CD4-positive, alpha-beta memory T cell (primary cell): Measurements from ENCODE around the gene LFNG. TPM values are rescaled to one million over a fixed set of nuclear protein-coding genes. Genes with fewer than 3 reads are reported as not detected.
A peak's percentile ranks its signal among the peaks of the same experiment; 100 is the strongest.

Experiments used
- CTCF ChIA-PET: fragments of 350-600 bp; sonication (Branson Sonifier 250); formaldehyde crosslinking; loops from one replicate; lab custom pipeline; 2021; ENCODE audit warnings: inconsistent platforms; ENCODE audit not compliant: partially characterized antibody; lab: Charles Lee
- POLR2A ChIA-PET: fragments of 350-600 bp; sonication (Branson Sonifier 250); formaldehyde crosslinking; loops from one replicate; lab custom pipeline; 2021; ENCODE audit not compliant: partially characterized antibody; lab: Charles Lee
- DNase-seq, 5 donors: peaks; one replicate each; pipeline versions ENCODE4 v3.0.0 to v3.0.0-alpha.2; 2020 to 2022; ENCODE audit warnings: mixed read lengths in 1 of 5
- H3K27ac ChIP-seq: one replicate; pipeline ENCODE4 v1.7.0; 2013; ENCODE audit warnings: low read depth, low read length
- H3K27me3 ChIP-seq: 2 replicates; pipeline ENCODE4 v1.7.0; 2013; ENCODE audit warnings: mild to moderate bottlenecking, low read length, moderate library complexity; ENCODE audit not compliant: insufficient read depth
- H3K36me3 ChIP-seq: 2 replicates; pipeline ENCODE4 v1.7.0; 2013; ENCODE audit warnings: mild to moderate bottlenecking, low read length, moderate library complexity; ENCODE audit not compliant: insufficient read depth
- H3K4me1 ChIP-seq: 2 replicates; pipeline ENCODE4 v1.7.0; 2013; ENCODE audit warnings: mild to moderate bottlenecking, low read length, moderate library complexity; ENCODE audit not compliant: insufficient read depth
- H3K4me3 ChIP-seq, 2 donors: one replicate each; pipeline ENCODE4 v1.7.0; 2013; ENCODE audit warnings: low read length in 2 of 2, mild to moderate bottlenecking in 1 of 2
- H3K9me3 ChIP-seq, 2 donors: one replicate each; pipeline ENCODE4 v1.7.0; 2013; ENCODE audit warnings: low read length in 2 of 2, control low read depth in 1 of 2; ENCODE audit not compliant: control insufficient read depth in 1 of 2
- H3K27ac Mint-ChIP-seq, 7 donors: one replicate each; pipeline ENCODE4 v1.8.0; 2020 to 2021; ENCODE audit warnings: mixed read lengths in 7 of 7, mild to moderate bottlenecking in 6 of 7, inconsistent platforms in 3 of 7, moderate library complexity in 3 of 7
- H3K27me3 Mint-ChIP-seq, 2 donors: one replicate each; pipeline ENCODE4 v1.8.0; 2020 to 2021; ENCODE audit warnings: mixed read lengths in 2 of 2
- H3K36me3 Mint-ChIP-seq, 2 donors: one replicate each; pipeline ENCODE4 v1.8.0; 2020 to 2021; ENCODE audit warnings: mixed read lengths in 2 of 2, inconsistent platforms in 1 of 2, mild to moderate bottlenecking in 1 of 2
- H3K4me1 Mint-ChIP-seq, 4 donors: one replicate each; pipeline ENCODE4 v1.8.0; 2020 to 2021; ENCODE audit warnings: mixed read lengths in 4 of 4, mild to moderate bottlenecking in 1 of 4
- H3K4me3 Mint-ChIP-seq, 8 donors: one replicate each; pipeline ENCODE4 v1.8.0; 2020 to 2021; ENCODE audit warnings: mixed read lengths in 8 of 8, mild to moderate bottlenecking in 7 of 8, moderate library complexity in 6 of 8, inconsistent platforms in 3 of 8
- H3K9me3 Mint-ChIP-seq, 8 donors: one replicate each; pipeline ENCODE4 v1.8.0; 2020 to 2021; ENCODE audit warnings: mixed read lengths in 8 of 8, mild to moderate bottlenecking in 5 of 8, inconsistent platforms in 3 of 8, moderate library complexity in 1 of 8
- intact Hi-C: fragments of 100-400 bp; cut with micrococcal nuclease; formaldehyde crosslinking; loops from one replicate; pipeline ENCODE4 v1.15.1; 2023
- polyA plus RNA-seq, 2 donors: library from polyadenylated mRNA; unstranded; fragments of 300-500 nt; fragmentation: Illumina TruSeq; gene quantifications; one replicate each; pipeline ENCODE4 v1.2.3, GENCODE V29; 2021
- total RNA-seq, 2 experiments: library from RNA; stranded (reverse); gene quantifications; one replicate each; pipeline ENCODE4 v1.2.3, GENCODE V29; 2021

The LFNG gene
- total and polyA plus RNA-seq, 4 experiments from 2014 or later, result 0.09 to 127 (median 64.3) TPM

DNA sequence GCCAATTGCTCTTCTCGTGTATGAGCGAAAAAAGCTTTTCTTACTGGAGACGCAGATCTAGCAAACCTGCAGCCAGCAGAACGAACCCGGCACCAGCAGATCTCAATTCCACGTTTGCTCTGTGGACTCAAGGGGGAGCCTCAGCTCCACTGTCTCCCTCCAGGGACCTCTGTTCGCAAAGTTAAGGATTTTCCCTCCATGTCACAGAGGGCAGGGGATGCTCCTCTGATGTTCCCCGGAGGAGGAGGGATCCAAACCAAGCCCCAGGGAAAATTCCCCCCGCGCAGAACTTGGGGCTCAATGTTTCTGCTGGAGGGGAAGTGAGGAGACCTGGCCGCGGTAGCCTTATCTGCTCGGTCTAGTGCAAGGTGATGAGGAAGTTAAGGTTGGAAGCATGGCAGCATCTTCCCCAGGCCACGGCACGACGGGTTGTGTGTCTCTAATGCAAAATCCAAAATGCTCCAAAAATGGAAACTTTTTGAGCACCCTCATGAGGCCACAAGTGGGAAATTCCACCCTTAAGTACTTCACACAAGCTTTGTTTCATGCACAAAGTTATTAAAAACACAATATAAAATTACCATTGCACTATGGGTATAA is 48.2 kb downstream of the LFNG start:
- DNase-seq, result no peak
- Mint-ChIP-seq H3K27ac (no peak overlapping the region), H3K36me3 (peaks cover 2 to 3% of the 10 kb centered on the region in 2 donors), H3K4me1 (peaks cover 8 to 15% (median 10%) of the 10 kb centered on the region in 4 donors), H3K9me3 (no peaks in the 10 kb centered on the region), H3K27me3 (no peaks in the 10 kb centered on the region), H3K4me3 (no peak overlapping the region)
- H3K27ac ChIP-seq, result no peak overlapping the region
- no peak overlapping the region for H3K4me3 ChIP-seq
- no peaks in the 10 kb centered on the region for H3K9me3 ChIP-seq
- H3K36me3 ChIP-seq, result no peaks in the 10 kb centered on the region
- intact Hi-C loops, result no loop called here
- peaks cover 7% of the 10 kb centered on the region for H3K4me1 ChIP-seq
- ChIA-PET CTCF (interaction anchor here (1.0 to 2.5 kb wide), 3 partner anchors 89 to 141 kb away, joined by 3 to 11 read pairs (median 8); no protein-coding TSS in a partner anchor), POLR2A (interaction anchor here (0.8 to 1.5 kb wide), 3 partner anchors 45 to 59 kb away, joined by 3 read pairs; no protein-coding TSS in a partner anchor)
- no peaks in the 10 kb centered on the region for H3K27me3 ChIP-seq

GRCh38 chr7:2568521-2569223 is 49.1 kb downstream of the LFNG start:
- no peak for DNase-seq
- H3K27me3 Mint-ChIP-seq, result no peaks in the 10 kb centered on the region
- H3K4me1 ChIP-seq, result peaks cover 7% of the 10 kb centered on the region
- no peak overlapping the region for H3K4me3 ChIP-seq
- peaks cover 8 to 15% (median 10%) of the 10 kb centered on the region in 4 donors for H3K4me1 Mint-ChIP-seq
- H3K27ac Mint-ChIP-seq, result no peak overlapping the region
- no peaks in the 10 kb centered on the region for H3K36me3 ChIP-seq
- no peaks in the 10 kb centered on the region for H3K9me3 ChIP-seq
- H3K27me3 ChIP-seq, result no peaks in the 10 kb centered on the region
- peaks cover 3 to 8% of the 10 kb centered on the region in 2 donors for H3K36me3 Mint-ChIP-seq
- H3K4me3 Mint-ChIP-seq, result no peak overlapping the region
- ChIA-PET POLR2A (no interaction called here), CTCF (interaction anchor here (1.0 to 2.1 kb wide), 2 partner anchors 90 to 100 kb away, joined by 3 to 8 read pairs; no protein-coding TSS in a partner anchor)
- intact Hi-C loops, result no loop called here
- H3K9me3 Mint-ChIP-seq, result no peaks in the 10 kb centered on the region
- H3K27ac ChIP-seq, result no peak overlapping the region

DNA sequence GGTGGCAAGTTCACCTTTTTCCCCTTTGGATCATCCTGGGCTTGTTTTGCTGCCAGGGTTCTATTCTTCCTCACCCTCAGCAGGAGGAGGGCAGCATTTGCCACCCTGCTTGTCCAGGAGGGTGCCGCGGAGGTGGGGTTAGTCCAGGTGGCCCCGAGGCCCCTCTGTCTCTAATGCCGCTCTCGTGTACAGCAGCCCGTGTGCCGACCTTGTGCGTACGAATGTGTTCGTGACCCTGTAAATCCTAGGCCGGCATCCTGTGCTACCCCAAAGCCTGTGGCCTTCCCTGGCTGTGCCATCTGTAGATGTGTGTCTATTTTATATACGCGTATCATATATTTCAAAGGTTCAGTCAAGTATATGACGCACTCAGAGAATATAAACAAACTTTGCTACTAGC is 49.8 kb downstream of the LFNG start:
- Histone ChIP-seq H3K27me3 (no peaks in the 10 kb centered on the region), H3K27ac (no peak overlapping the region), H3K9me3 (no peaks in the 10 kb centered on the region), H3K36me3 (no peaks in the 10 kb centered on the region), H3K4me1 (peaks cover 7% of the 10 kb centered on the region), H3K4me3 (no peak overlapping the region)
- no peaks in the 10 kb centered on the region for H3K9me3 Mint-ChIP-seq
- peaks cover 8 to 9% of the 10 kb centered on the region in 2 donors for H3K36me3 Mint-ChIP-seq
- ChIA-PET CTCF (no interaction called here), POLR2A (no interaction called here)
- no peak overlapping the region for H3K27ac Mint-ChIP-seq
- intact Hi-C loops, result no loop called here
- no peak for DNase-seq
- no peaks in the 10 kb centered on the region for H3K27me3 Mint-ChIP-seq
- H3K4me1 Mint-ChIP-seq, result peaks cover 9 to 15% (median 11%) of the 10 kb centered on the region in 4 donors
- no peak overlapping the region for H3K4me3 Mint-ChIP-seq

DNA sequence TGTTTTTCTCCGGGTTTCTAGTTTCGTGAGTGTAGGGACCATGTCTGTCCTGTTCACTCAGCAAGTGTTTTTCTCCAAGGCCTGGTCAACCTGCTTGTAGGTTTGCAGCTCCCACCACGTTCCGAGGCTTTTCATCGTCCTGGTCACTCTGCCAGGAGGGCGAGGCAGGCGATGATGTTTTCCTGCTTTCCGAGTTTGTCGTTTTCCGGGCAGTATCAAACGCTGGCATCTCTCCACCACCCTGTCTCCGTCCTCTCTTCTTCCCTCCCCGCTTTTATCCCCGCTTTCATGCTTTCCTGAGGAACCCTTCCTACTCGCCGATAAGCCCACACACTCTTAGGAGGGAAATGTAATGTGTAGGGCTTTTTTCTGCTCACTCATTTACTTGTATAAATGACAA is 50.4 kb downstream of the LFNG start:
- Mint-ChIP-seq H3K27me3 (no peaks in the 10 kb centered on the region), H3K9me3 (no peaks in the 10 kb centered on the region), H3K4me3 (peak overlapping the region in 1 of 8 donors; percentile 36), H3K36me3 (peaks cover 10 to 14% of the 10 kb centered on the region in 2 donors), H3K27ac (no peak overlapping the region), H3K4me1 (peaks cover 7 to 11% (median 10%) of the 10 kb centered on the region in 4 donors)
- peaks cover 7% of the 10 kb centered on the region for H3K4me1 ChIP-seq
- no peak for DNase-seq
- H3K27me3 ChIP-seq, result no peaks in the 10 kb centered on the region
- no peak overlapping the region for H3K4me3 ChIP-seq
- intact Hi-C loops, result no loop called here
- no peaks in the 10 kb centered on the region for H3K36me3 ChIP-seq
- CTCF ChIA-PET, result no interaction called here
- no peaks in the 10 kb centered on the region for H3K9me3 ChIP-seq
- POLR2A ChIA-PET, result no interaction called here
- no peak overlapping the region for H3K27ac ChIP-seq

DNA sequence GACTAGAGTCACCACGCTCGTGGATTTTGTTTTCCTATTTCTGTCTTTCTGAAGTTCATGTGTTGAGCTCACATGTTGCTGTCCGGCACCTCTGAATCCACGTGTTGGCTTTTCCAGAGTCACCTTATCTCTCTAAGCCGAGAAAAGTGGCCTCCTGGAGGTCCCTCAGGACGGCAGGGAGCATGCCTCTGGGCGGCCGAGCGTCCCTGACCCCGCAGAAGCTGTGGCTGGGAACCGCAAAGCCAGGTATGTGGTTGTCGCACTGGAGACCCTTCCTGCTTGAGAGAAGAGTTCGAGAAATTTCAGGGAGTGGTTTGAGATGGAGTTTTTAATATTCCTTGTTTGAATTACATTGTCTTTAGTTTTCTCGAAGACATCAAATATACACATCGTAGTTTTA is 51.8 kb downstream of the LFNG start:
- intact Hi-C loops, result no loop called here
- Histone ChIP-seq H3K9me3 (no peaks in the 10 kb centered on the region), H3K27me3 (no peaks in the 10 kb centered on the region), H3K27ac (no peak overlapping the region), H3K36me3 (no peaks in the 10 kb centered on the region), H3K4me3 (no peak overlapping the region), H3K4me1 (peaks cover 7% of the 10 kb centered on the region)
- H3K27me3 Mint-ChIP-seq, result no peaks in the 10 kb centered on the region
- H3K4me3 Mint-ChIP-seq, result no peak overlapping the region
- H3K4me1 Mint-ChIP-seq, result peaks cover 4 to 11% (median 9%) of the 10 kb centered on the region in 4 donors
- peaks cover 11% of the 10 kb centered on the region in 2 donors for H3K36me3 Mint-ChIP-seq
- no peaks in the 10 kb centered on the region for H3K9me3 Mint-ChIP-seq
- DNase-seq, result no peak
- H3K27ac Mint-ChIP-seq, result no peak overlapping the region
- ChIA-PET CTCF (no interaction called here), POLR2A (no interaction called here)

DNA sequence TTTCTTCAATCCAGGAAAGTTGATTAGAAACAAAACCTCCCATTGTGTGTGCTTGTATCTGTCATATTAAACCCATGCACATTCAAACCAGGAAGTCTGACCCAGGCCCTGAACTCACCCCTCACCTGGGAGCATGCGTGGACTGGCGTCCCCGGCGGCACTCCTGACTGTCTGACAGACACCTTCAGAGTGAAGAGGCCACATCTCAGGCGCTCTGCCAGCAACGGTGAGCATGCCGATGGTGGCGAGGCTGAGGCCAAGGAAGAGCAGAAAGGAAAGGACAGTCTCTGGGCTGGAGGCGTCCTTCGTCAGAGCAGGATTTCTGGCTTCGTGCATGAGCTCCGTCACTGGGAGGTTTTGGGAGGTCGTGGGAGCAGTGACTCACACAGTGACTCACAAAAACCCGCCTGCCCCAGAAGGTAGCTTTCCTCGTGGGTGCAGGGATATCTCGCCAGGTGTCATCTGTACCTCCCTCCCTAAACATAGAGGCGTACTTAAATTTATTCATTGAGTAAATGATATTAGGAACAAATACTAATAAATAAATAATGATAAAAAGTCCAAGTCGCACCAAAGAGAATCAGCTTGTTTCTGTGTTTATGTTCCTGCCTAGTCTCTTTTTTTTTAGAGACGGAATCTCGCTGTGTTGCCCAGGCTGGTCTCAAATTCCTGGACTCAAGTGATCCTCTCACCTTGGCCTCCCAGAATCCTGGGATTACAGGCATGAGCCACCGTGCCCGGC is 52.7 kb downstream of the LFNG start:
- CTCF ChIA-PET, result interaction anchor here (1.1 kb wide), 1 partner anchor 104 kb away, joined by 3 read pairs; no protein-coding TSS in a partner anchor
- Histone ChIP-seq H3K36me3 (no peaks in the 10 kb centered on the region), H3K27ac (no peak overlapping the region), H3K4me1 (peaks cover 3% of the 10 kb centered on the region), H3K4me3 (no peak overlapping the region), H3K9me3 (no peaks in the 10 kb centered on the region), H3K27me3 (no peaks in the 10 kb centered on the region)
- Mint-ChIP-seq H3K27me3 (no peaks in the 10 kb centered on the region), H3K9me3 (no peaks in the 10 kb centered on the region), H3K36me3 (peaks cover 11% of the 10 kb centered on the region in 2 donors), H3K4me1 (peaks cover 0 to 4% (median 2%) of the 10 kb centered on the region in 4 donors), H3K27ac (no peak overlapping the region), H3K4me3 (no peak overlapping the region)
- intact Hi-C loops, result no loop called here
- POLR2A ChIA-PET, result no interaction called here
- no peak for DNase-seq

- H3K9me3 ChIP-seq, result no peaks in the 10 kb centered on the region
- no peaks in the 10 kb centered on the region for H3K4me1 ChIP-seq
- peaks cover 11% of the 10 kb centered on the region in 2 donors for H3K36me3 Mint-ChIP-seq
- no peaks in the 10 kb centered on the region for H3K27me3 ChIP-seq
- intact Hi-C loops, result no loop called here
- DNase-seq, result no peak
- no peak overlapping the region for H3K4me3 Mint-ChIP-seq
- H3K4me3 ChIP-seq, result no peak overlapping the region
- H3K9me3 Mint-ChIP-seq, result no peaks in the 10 kb centered on the region
- H3K36me3 ChIP-seq, result no peaks in the 10 kb centered on the region
- H3K27ac Mint-ChIP-seq, result peak overlapping the region in 1 of 7 donors; percentile 64
- ChIA-PET CTCF (no interaction called here), POLR2A (no interaction called here)
- no peak overlapping the region for H3K27ac ChIP-seq
- no peaks in the 10 kb centered on the region for H3K27me3 Mint-ChIP-seq
- peaks cover 0 to 1% (median under 1%) of the 10 kb centered on the region in 4 donors for H3K4me1 Mint-ChIP-seq
Observed at GRCh38 chr7:2573761-2574160, 54.2 kb downstream of the LFNG start.
